GM21360 (cell line): ENCODE measurements around the gene TRDN.
"Not testable (repeated sequence)": the region's sequence is repeated elsewhere in the genome, so short reads cannot be mapped to it uniquely, and the experiment has no call there.

Experiments
- ATAC-seq: cut with Tn5 transposase; IDR thresholded peaks from one replicate; pipeline ENCODE4 v1.9.1; 2021; ENCODE audit warnings: mild to moderate bottlenecking, moderate library complexity; ENCODE audit not compliant: unreplicated experiment

Gene TRDN

DNA sequence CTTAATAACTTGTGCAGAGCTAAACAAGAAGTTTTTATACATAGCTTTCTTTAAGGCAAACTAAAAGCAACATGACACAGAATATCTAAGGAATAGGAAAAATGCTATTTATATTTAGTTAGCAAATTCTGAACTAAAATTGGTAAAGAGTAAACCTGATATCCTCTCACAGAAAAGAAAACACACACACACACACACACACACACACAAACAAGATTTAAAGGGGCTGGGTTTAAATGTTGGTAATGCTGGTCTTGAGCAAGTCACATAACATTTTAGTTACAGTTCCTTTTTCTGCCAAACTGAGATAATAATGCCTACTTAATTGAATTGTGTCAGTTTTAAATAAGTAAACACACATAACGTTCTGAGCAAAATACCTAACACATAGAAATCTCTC is 1.6 kb downstream of the TRDN start:
- ATAC-seq, result no peak

DNA sequence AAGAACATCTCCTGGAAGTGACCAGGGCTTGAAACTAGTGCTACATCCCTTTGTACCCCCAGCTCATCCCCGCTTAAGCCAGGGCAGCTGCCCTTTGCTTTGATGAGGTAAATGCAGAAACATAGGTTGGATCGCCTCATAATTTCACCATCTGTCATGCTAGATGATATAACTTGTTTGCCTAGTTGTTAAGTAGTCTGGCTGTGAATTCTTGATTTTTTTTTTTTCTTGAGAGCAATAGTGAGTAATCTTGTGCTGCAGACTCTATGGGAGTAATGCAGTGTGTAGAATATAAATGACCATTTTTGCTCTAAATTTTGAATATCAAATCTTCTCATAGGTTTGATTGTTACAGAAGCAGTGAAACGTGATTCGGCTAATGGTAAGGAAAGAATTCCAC is 4.1 kb downstream of the TRDN start:
- no peak for ATAC-seq

DNA sequence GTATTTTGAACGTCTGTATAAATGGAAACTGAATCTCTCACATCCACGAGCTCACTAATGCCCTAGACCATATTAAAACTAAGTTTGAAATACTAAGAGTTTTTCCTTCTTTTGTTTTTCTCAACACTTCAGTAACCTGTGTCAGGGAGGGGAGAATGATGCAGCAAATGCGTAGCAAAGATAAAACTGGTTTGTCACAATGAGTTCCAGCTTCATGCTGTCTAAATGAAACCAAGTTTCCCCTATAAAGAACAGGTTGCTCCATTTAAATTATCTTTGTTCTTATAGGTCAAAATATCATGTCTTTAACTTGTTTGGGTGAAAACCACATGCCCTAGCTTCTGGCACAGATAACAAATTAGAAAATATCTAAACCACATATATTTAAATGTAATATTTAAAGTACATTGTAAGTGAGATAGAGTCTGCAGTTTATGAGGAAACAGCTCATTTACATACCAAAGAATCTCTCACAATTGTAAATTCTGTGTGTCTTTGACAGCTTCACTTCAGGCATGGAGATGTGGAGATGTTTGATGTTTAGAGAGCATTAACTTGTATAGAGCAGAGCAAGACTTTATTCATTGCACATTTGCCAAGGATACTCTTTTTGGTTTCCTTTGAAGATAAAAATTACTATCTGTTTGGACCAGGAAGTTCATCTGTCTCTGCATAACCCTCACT is 7.3 kb downstream of the TRDN start:
- ATAC-seq, result no peak

DNA sequence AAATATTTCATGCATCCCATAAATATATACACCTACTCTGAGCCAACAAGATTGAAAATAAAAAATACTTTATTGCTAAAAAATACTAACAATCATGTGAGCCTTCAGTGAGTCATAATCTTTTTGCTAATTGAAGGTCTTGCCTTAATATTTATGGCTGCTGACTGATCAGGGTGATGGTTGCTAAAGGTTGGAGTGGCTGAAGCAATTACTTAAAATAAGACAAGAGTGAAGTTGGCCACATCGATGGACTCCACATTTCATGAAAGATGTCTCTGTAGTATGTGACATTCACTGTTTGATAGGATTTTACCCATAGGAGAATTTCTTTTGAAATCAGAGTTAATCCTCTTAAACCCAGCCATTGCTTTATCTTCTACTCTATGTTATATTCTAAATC is 11.1 kb downstream of the TRDN start:
- ATAC-seq, result no peak

DNA sequence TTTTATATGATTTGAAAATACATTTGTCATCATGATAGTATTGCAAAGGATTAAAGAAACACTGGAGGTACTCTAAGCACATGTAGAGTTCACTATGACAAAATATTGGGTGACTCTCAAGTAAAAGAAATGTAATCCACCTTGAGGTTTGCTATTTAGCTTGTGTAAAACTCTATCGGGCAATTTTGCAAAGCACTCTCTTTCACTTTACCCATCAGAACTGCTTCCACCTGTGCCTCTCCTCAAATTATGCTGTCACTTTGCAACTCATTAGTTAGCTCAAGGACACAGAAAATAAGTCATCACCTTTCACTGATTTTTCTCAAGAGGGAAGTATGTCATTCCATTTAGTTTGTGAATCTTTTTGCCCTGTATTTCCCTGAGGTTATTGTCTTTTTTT is 14.0 kb downstream of the TRDN start:
- no peak for ATAC-seq

DNA sequence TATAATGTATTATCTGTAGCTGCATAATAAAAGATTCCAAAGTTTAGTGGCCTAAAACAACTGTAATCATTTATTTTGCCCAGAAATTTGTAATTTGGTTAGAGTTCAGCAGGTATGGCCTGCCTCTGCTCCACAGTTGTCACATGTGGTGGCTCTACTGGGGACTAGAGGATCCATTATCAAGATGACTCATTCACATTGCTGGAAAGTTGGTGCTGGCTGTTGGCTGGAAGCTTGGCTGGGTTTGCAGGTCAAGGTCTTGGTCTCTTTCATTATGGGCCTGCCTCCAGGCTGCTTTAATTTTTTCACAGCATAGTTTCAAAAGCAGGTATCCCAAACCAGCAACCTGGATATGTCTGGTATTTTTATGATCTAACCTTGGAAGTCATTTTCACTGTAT is 17.6 kb downstream of the TRDN start:
- no peak for ATAC-seq

DNA sequence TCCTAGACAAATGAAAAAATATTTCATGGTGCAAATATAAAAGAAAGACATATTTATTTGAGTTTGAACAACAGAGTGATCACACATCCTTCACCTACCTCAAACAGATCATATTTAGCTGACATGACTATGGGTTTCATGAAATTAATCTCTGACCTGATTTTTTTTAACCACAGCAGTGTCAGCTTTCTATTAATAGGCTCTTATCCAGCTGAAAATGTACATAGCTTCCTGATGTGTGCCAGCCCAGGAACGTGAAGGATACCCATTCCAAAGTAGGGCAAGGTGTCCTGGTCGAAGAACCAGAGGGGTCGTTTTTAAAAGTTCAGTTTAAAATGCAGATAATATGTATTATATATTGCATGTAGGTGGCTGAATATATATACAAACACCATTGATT is 19.8 kb downstream of the TRDN start:
- ATAC-seq, result no peak

DNA sequence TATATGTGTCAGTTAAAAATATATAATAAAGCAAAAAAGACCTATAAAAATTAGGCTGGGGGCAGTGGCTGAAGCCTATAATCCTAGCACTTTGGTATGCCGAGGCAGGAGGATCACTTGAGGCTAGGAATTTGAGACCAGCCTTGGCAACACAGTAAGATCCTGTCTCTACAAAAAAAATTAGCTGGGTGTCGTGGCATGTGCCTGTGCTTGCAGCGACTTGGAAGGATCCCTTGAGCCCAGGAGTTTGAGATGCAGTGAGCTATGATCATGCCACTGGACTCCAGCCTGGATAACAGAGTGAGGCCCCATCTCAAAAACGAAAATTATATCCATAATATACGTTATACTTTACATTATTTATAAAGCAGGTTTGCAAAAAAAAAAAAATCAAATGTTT is 20.7 kb downstream of the TRDN start:
- no peak for ATAC-seq

DNA sequence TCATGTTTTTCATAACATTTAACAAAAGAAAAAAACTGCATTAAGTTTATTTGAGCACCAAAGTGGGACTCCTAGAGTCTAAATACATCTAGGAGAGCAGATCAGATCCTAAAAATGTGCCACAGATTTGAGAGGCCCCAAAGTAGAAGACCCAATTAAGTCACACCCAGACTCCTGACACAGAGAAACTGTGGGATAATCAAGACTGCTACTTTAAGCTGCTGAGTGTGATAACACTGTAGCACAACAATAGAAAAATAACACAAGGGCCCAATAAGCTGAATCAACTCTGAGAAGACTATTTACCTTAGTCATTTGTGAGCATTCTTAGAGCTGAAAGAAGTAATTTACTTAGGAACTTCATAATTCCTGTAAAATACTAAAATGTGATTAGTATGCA is 26.0 kb downstream of the TRDN start:
- ATAC-seq, result no peak

DNA sequence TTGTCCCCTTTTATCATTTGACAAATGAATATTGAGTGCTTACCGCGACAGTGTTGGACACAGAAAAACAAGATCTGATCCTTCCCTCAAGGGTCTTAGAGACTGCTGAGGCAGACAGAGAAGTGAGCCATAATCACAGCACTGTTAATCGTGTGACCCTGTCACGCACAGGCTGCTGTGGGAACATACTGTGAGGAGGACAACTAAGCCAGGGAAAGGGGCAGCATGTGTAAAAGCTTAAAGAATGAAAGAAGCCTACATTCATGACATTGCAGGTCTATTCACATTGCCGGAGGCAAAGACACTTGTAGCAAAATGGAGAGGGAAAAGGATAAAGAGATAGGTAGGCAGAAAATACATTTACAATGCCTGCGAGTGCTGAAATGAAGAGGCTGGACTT is 32.7 kb downstream of the TRDN start:
- no peak for ATAC-seq

DNA sequence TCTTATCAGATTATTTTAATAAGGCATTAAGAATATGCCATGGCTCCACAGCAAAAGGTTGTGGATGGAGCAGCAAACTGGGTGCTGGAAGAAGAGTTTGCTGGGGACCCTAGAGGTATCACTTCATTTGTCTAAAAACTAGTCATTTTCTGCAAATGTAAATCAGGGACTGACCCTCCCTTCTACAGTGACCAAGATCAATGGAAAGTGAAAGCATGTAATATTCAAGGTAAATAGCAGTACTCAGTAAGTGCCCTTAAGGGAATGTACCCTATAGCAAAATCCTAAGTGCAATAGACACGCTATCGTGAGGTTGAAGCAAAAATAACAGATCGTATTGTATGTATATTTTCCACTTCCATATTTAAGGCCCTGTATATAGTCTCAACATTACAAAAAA is 38.7 kb downstream of the TRDN start:
- peak; percentile 72 for ATAC-seq

DNA sequence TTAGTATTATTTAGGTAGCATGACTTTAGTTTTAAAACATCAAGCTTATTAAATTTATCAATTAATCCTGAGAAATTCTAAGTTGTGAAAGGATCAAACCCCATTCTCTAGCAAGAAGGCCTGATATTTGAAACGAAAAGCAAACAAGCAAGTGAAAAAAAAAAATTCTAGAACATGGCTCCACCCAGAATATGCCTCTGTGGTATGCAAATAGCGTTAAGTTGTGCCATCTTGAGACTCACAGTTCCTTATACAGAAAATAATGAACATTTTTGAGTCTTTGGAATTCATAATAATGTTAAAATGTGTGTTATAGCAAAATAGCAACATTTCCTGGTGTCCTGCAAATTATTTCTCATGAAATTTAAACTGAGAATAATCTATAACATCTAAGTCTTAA is 42.0 kb downstream of the TRDN start:
- ATAC-seq, result no peak

DNA sequence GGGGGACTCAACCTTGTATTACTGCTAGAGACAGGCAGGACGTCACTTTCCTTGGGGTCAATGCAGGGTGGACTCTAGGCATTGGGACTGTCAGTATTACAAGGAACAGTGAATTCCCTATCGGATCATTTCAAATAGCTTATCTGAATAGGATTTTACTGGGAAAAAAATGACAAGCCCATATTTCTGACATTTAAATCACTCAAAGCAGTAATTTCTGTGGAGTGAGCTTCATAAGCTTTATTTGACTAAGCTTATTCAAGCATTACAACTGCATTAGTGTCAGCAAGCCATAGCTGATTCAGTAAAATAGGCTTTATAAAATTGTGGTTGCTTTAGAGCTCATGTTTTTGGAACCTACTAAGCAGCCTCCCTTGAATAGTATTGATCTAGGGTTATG is 44.3 kb downstream of the TRDN start:
- ATAC-seq, result no peak

DNA sequence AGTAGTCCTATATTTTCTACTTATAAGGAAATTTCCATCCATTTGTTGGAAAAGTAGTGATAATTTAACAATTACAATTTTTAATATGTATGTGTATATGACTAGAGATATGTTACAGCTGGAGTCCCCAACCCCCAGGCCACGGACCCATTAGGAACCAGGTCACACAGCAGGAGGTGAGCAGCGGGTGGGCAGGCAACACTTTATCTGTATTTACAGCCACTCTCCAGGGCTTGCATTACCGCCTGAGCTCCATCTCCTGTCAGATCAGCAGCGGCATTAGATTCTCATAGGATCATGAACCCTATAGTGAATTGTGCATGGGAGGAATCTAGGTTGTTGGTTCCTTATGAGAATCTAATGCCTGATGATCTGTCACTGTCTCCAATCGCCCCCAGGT is 46.8 kb downstream of the TRDN start:
- no peak for ATAC-seq

DNA sequence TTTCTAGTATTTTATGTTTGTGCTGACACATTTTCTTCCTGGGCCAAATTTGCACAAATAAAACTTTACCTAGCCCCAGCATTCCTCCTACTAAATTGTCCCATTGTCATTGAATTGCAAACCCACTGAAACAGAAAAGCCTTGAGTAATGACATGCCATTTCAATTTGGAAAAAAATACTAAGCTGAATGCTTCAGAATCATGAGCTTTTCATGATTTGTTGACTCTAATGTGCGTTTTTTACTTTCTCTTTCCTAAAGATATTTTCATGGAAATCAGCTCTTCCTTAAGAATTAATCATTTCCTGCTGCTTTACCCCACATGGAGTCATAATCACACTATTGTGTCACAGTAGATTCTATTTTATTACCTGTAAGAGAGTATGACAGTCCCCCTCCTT is 47.4 kb downstream of the TRDN start:
- ATAC-seq, result no peak

DNA sequence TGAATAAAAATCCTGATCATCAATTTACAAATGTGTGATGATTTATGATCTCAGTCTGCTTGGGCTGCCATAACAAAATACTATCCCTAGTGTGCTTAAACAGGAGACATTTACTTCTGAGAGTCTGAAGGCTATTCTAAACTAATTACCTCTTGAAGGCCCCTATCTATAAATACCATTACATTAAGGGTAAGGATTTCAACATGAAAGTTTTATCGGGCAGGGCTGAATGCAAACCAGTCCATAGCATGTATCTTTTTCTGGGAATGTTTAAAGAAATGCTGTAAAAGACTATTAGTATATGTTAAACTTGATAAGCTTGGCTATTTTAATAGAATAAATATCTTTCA is 48.2 kb downstream of the TRDN start:
- ATAC-seq, result no peak

DNA sequence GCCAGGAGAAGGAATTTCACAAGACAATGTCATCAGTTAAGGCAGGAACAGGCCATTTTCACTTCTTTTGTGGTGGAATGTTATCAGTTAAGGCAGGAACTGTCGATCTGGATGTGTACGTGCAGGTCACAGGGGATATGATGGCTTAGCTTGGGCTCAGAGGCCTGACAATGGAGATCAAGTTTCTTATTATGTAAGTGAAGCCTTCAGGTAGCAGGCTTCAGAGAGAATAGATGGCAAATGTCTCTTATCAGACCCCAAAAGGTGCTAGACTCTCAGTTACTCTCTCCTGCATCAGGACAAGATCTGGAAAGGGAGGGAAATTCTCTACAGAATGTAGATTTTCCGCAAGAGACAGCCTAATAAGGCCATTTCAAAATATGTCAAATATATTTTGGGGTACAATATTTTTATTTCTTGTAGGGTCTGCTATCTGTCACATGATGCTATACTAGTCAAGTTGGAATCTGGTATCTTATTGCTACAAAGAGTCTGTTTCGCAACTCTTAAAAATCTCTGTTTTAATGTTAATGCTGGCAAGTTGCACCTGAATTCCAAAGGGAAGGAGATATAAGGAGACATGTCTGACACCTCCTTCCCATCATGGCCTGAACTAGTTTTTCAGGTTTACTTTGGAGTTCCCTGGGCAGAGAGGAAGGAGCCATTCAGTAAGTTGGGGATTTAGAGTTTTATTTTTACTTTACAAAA is 48.8 kb downstream of the TRDN start:
- ATAC-seq, result no peak

DNA sequence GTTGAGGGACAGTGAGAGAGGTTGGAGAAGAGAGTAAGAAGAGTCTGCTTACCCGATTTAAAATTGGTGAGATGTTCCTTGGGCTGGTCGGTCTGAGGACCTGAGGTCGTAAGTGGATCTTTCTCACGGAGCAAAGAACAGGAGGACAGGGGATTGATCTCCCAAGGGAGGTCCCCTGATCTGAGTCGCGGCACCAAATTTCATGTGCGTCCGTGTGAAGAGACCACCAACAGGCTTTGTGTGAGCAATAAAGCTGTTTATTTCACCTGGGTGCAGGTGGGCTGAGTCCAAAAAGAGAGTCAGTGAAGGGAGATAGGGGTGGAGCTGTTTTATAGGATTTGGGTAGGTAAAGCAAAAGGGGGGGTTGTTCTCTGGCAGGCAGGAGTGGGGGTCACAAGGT is 49.3 kb downstream of the TRDN start:
- ATAC-seq, result not testable (repeated sequence)

DNA sequence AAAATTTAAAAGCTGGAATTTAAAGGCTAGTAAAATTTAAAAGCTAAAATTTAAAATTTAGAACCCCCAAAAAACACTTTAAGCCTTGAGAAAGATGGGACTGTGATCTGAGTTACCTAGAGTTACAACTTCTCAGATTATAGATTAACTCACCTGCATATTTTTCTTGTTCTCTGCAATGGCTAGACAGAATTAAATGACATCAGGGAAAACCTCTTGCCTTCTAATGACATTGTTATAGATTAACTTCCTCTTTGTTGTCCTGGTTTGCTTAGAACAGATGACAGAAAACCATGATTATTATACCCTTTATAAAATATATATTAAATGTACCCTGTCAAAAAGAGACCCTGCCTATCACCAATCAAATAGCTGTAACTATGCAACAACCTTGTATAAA is 56.4 kb downstream of the TRDN start:
- no peak for ATAC-seq

DNA sequence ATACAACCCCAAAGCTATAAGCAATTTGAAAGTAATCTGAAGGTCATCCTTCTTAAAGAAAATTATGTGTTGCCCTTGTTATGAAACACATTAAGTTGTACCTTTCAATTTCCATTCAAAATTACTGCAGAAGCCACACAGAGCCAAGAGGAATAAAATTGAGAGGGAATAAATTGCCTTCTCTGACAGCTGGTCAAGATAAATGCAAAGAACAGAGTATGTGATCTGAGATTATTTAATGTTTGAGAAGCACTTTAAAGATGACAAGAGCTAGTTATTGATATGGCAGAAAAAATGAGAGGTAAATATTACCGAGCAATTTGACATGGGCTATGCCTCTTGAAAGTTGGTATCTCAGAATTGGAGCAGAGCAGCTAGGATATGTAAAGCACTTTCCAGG is 61.6 kb downstream of the TRDN start:
- ATAC-seq, result no peak

DNA sequence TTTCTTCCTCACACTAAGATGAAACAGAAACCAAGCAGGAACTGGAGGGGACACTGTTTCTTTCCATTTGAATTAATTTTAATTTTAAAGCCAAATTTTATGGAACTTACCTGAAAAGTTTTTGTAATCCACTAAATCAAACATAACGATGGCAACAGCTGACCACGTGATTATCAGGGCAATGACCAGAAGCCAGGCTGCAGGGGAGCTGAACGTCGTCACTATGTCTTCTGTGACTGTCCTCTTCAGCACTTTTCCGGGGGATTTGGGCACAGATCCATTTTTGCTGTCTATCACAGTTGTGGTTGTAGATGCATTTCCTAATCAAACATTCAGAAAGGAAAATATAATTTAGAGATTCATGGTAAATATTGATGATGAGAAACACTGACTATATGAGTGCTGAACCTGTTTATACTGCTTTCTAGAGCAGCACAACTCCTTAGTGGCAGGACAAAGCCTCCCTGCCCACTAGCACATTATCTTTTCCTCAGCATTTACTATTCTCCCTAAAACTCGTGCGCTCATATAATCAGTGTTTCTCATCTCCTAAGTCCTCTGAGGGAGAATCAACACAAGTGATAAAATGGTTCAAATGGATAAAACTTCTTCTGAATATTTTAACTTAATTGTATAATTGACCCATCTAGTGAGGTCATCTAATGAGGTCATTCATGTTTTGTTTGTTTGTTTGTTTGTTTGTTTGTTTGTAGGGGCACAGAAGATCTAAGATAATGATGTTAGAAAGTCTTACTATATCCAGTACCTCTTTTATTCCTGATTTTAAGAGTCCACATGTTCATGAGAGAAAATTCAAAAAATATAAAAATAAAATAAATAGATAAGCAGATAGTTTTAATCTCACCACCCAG is 65.7 kb downstream of the TRDN start:
- no peak for ATAC-seq

DNA sequence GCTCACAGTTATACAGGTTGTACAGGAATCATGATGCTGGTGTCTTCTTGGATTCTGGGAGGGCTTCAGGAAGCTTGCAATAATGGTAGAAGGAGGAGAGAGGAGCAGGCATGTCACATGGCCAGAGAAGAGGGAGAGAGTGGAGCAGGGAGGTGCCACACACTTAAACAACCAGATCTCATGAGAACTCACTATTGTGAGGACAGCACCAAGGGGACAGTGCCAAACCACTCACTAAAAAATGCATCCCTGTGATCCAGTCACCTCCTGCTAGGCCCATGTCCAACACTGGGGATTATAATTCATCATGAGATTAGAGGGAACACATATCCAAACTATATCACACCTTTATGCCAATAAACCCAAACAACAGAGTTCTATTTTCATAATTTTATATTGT is 67.2 kb downstream of the TRDN start:
- no peak for ATAC-seq
